Measurements from ENCODE around the gene AGBL4.

The AGBL4 gene

DNA sequence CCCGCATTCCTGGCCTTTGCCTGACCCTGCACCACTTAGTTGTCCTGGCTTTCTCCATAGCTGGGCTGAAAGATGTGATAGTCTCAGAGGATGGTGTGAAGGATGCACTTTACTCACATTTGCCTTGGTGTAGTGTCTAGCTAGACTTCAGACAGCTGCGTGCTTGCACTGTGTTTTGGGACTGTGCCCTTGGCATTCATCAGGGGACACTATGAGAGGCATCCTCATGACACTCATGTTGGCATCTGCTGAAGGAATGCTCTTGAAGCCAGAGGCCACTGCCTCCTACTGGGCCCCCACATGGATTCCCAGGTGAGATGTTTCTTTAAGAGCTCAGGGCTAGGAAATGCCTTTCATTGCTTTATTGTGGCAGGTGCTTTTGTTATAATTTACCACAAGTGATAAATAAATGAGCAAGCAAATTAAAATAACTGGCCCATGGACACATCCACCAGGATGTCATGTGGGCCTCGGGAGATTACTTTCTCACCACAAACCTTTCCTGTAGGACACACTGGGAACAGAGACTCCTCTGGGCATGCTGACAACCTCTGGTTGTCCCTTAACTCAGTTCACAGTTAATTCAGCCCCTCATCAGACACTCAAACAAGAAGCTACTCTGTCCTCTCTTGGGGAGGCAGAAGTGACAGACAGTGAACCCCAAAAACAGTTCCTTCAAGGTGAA, 1452.3 kb downstream of the AGBL4 start:
- H3K27ac ChIP-seq = no peak overlapping the region
- H3K9me3 ChIP-seq (ENCODE audit: severe bottlenecking) = no peaks in the 10 kb centered on the region
- H3K36me3 ChIP-seq = no peaks in the 10 kb centered on the region
- no peak overlapping the region for H3K4me3 ChIP-seq (ENCODE audit: low read depth, low read length)
- no peaks in the 10 kb centered on the region for H3K27me3 ChIP-seq (ENCODE audit: insufficient read depth, low read depth, severe bottlenecking)
- TF ChIP-seq CTCF (IDR thresholded peaks at IDR 0.05; ENCODE audit: low read depth, low read length) = no peak
- no peak for DNase-seq

DNA sequence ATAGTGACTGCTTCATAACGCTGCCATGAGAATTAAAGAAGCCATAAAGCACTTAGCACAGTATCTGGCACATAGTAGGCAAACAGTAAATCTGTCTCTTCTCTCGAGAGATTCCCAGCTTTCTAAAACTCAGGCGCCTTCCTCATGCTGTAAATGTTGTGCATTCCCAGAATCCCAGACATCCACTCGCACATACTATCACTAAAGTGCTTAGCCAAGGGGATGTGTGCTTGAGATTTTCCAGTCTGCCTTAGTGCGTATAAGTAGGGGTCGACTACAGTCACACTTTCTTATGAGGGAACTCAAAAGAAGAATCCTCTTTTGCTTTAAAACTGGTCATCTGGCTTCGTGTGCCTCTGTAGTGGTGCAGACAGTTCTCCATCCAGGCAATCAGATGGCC, 1453.2 kb downstream of the AGBL4 start:
- H3K4me3 ChIP-seq (ENCODE audit: low read depth, low read length) = no peak overlapping the region
- H3K36me3 ChIP-seq = no peaks in the 10 kb centered on the region
- DNase-seq = no peak
- H3K9me3 ChIP-seq (ENCODE audit: severe bottlenecking) = no peaks in the 10 kb centered on the region
- no peak for TF ChIP-seq CTCF (IDR thresholded peaks at IDR 0.05; ENCODE audit: low read depth, low read length)
- H3K27ac ChIP-seq = no peak overlapping the region
- no peaks in the 10 kb centered on the region for H3K27me3 ChIP-seq (ENCODE audit: insufficient read depth, low read depth, severe bottlenecking)

- Histone ChIP-seq H3K9me3 (ENCODE audit: severe bottlenecking) (no peaks in the 10 kb centered on the region), H3K27me3 (ENCODE audit: insufficient read depth, low read depth, severe bottlenecking) (no peaks in the 10 kb centered on the region), H3K4me3 (ENCODE audit: low read depth, low read length) (no peak overlapping the region), H3K27ac (no peak overlapping the region), H3K36me3 (no peaks in the 10 kb centered on the region)
- TF ChIP-seq CTCF (IDR thresholded peaks at IDR 0.05; ENCODE audit: low read depth, low read length) = no peak
- no peak for DNase-seq
Observed at GRCh38 chr1:48568501-48568900, 1455.3 kb downstream of the AGBL4 start.

DNA sequence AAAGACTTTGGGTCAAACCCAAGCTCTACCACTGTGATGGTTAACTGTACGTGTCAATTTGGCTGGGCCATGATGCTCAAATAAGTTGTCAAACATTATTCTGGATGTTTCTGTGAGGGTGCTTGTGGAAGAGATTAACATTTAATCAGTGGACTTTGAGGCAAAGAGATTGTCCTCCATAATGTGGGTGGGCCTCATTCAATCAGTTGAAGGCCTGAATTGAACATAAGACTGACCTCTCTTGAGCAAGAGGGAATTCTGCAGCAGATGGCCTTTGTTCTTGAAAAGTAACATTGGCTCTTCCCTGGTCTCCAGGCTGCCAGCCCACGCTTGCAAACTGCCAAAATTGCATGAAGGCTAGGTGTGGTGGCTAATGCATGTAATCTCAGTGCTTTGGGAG, 1457.3 kb downstream of the AGBL4 start:
- no peak for TF ChIP-seq CTCF (IDR thresholded peaks at IDR 0.05; ENCODE audit: low read depth, low read length)
- Histone ChIP-seq H3K4me3 (ENCODE audit: low read depth, low read length) (no peak overlapping the region), H3K27me3 (ENCODE audit: insufficient read depth, low read depth, severe bottlenecking) (no peaks in the 10 kb centered on the region), H3K36me3 (no peaks in the 10 kb centered on the region), H3K27ac (no peak overlapping the region), H3K9me3 (ENCODE audit: severe bottlenecking) (no peaks in the 10 kb centered on the region)
- no peak for DNase-seq

GRCh38 chr1:48563021-48563420, 1460.7 kb downstream of the AGBL4 start:
- no peaks in the 10 kb centered on the region for H3K36me3 ChIP-seq
- no peak for DNase-seq
- no peak overlapping the region for H3K4me3 ChIP-seq (ENCODE audit: low read depth, low read length)
- no peak for TF ChIP-seq CTCF (IDR thresholded peaks at IDR 0.05; ENCODE audit: low read depth, low read length)
- no peaks in the 10 kb centered on the region for H3K9me3 ChIP-seq (ENCODE audit: severe bottlenecking)
- H3K27me3 ChIP-seq (ENCODE audit: insufficient read depth, low read depth, severe bottlenecking) = no peaks in the 10 kb centered on the region
- H3K27ac ChIP-seq = no peak overlapping the region

DNA sequence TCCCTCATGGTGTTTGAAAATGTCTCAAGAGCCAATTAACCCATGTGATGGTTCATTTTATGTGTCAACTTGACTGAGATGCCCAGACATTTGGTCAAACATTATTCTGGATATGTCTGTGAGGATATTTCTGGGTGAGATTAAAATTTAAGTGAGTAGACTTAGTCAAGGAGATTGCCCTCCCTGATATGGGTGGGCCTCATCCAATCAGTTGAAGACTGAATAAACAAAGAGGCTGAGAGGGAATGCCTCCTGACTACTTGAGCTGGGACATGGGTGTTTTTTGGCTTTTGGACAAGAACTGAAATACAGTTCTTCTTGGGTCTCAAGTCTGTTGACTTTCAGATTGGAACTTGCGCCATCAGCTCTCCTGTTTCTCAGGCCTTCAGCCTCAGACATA, 1462.3 kb downstream of the AGBL4 start:
- Histone ChIP-seq H3K4me3 (ENCODE audit: low read depth, low read length) (no peak overlapping the region), H3K9me3 (ENCODE audit: severe bottlenecking) (no peaks in the 10 kb centered on the region), H3K36me3 (no peaks in the 10 kb centered on the region), H3K27me3 (ENCODE audit: insufficient read depth, low read depth, severe bottlenecking) (no peaks in the 10 kb centered on the region), H3K27ac (no peak overlapping the region)
- no peak for TF ChIP-seq CTCF (IDR thresholded peaks at IDR 0.05; ENCODE audit: low read depth, low read length)
- no peak for DNase-seq
